GM18519 (cell line): ENCODE measurements around the gene EHBP1L1.

ENCODE experiments used
- ATAC-seq: cut with Tn5 transposase; IDR thresholded peaks from one replicate; pipeline ENCODE4 v1.9.1; 2021; ENCODE audit warnings: mild to moderate bottlenecking, moderate library complexity; ENCODE audit not compliant: unreplicated experiment, low FRiP score

EHBP1L1 gene

DNA sequence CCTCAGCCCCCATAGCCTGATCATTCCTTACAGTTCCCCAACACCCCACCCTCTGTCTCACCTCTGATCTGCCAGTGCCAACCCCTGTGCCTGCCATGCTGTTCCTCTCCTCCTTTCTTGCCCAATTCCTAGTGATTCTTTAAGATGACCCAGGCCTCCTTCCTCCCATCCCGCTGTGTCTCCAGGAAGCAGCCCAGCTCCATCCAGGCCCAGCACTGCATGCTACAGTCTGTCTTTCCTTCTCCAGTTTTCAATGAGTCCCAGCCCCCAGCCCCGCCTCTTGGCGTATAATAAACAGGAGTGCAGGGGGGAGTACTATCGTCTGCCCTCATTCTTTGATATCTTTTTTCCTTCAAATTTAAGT lies 30.0 kb upstream of the EHBP1L1 start:
- ATAC-seq: no peak

DNA sequence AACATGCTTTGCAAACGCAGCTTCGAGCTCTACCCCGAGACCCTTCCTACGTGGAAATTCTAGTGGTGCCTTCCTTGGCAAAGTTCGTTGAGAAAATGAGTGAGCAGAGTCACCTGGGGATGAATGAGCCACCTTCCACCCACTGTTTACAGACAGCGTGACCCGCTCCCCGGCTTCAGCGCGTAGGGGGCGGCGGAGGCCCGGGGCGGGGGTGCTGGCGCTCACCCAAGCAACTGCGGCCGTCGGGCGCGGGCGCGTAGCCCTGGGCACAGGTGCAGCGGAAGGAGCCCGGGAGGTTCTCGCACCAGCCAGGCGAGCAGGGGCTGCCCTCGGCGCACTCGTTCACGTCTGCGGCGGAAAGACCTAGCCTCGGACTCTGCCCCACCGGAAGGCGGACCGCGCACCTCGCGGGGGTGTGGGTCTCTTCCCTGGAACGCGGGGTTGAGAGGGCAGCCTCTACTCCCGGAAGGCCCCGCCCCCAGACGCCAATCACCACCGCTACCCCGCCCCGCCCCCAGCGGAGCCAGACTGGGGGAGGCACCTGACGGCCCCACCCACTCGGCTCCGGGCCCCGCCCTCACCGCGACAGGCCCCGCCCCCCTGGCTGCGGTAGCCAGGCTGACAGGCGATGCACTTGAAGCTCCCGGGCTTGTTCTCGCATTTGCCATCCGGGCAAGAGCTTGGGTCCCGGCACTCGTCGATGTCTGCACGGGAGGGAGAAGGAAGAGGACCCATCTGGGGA lies 29.5 kb upstream of the EHBP1L1 start:
- ATAC-seq: no peak

DNA sequence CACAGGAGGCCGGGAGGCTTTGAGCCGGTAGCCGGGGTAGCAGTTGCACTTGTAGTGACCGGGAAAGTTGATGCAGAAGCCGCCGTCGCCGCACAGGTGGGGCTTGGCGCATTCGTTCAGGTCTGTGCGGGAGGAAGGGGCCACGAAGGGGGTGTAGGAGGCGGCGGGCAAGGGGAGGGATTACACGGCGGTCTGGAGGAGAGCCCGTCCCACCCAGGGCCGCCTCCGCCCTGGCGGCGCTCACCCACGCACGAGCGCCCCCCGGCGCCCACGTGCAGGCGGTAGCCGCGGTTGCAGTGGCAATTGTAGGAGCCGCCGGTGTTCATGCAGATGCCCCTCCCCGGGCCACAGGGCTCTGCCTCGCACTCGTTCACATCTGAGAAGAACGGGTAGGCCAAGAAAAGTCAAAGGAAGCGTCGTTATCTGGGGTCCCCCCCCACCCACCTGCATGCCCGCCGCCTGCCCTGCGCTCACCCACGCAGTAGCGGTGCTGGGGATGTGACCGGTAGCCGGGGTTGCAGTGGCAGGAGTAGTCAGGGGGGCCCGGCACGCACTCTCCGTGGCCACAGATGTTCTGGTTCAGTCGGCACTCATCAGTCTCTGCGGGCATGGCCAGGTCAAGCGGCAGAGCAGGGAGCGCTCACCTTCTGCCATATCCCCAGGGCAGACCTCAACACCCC lies 28.3 kb upstream of the EHBP1L1 start:
- ATAC-seq: no peak

DNA sequence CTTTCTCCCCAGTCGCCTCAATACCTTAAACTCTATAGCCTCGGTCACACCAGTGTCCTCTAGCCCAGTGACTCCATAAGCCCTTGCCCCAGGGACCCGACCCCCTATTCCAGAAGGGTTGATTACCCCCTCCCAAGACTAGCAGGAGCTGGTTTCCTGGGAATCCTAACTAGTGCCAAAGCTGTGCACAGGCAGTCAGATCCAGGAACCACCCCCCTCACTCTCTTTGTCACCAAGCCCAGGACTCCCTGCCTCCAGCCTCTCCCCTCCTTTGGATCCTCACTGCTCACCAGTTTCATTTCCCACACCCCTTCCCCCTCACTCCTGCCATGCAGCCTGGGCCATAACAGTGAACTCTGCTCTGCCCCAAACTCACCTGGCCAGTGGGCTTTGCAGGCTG lies 27.5 kb upstream of the EHBP1L1 start:
- no peak for ATAC-seq

DNA sequence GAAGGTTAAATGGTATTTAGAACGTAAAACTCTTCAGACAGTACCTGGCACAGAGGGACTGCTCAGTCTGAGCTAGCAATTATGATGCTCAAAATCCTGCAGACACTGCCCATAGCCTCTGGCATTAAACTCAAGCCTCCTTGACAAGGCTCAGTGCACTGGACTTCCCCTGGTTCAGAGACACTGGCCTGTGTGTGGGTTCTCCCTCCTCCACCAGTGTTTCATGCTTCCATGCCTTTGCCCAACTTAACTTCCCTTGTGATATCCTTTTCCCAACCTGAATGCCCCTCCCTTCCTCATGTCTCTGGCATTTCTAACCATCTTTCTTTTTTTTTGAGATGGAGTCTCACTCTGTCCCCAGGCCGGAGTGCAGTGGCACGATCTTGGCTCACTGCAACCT lies 26.8 kb upstream of the EHBP1L1 start:
- ATAC-seq: no peak

DNA sequence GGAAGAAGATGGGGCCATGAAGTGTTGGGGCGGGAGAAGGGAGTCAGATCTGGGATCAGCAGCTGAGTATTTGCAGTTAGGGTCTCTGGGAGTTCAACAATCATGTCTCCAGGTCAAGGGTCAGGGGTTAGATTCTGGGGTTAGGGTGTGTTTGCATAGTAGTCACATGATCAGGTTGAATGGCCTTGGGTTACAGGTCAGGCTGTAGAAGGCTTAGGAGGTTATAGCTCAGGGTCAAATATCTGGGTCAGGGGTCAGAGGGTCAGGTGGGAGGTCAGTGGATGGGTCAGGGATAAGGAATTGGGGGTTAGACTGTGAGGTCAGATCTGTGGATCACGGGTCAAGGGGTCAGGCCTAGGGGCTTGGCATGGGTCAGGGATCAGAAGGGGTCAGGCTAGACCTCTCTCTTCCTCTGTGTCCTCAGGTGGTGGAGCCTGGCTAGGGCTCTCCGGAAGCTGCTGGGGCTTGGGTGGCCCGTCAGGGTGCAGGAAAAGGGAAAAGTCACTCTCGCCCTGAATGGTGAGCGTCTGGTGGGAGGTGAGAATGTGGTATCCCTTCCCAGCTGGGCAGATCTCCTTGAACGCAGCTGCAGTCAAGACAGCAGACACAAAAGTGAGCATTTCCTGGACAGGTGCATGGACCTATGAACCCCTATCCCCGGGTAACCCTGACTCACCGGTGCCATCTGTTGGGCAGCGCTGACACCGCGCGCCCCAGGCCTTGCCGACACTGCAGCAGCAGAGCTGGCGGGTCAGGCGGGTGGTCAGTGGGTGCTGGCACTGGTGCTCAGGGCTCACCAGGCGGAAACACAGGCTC lies 24.1 kb upstream of the EHBP1L1 start:
- no peak for ATAC-seq

DNA sequence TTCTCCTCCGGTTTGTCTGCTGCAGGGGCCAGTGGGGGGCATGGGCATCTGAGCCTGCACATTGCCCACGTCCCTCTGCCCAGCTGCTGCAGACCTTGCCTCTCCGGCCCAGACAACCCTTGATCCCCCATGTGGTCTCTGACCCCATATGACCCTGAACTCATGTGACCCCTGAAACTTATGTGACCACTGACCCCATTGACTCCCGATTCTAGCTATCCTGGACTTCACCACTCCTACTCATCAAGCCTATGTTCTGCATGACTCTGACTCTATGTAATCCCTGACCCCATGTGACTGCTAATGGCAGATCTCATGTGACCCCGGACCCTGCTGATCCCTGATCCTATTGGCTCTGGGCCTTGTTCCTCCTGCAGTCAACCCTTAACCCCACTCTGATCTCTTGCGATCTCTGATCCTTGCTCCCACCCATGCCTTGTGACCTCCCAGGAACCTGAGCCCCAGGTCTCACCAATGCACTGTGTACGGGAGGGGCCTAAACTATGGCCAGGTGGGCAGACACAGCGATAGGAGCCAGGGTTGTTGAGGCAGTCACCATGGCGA lies 23.4 kb upstream of the EHBP1L1 start:
- ATAC-seq: no peak

DNA sequence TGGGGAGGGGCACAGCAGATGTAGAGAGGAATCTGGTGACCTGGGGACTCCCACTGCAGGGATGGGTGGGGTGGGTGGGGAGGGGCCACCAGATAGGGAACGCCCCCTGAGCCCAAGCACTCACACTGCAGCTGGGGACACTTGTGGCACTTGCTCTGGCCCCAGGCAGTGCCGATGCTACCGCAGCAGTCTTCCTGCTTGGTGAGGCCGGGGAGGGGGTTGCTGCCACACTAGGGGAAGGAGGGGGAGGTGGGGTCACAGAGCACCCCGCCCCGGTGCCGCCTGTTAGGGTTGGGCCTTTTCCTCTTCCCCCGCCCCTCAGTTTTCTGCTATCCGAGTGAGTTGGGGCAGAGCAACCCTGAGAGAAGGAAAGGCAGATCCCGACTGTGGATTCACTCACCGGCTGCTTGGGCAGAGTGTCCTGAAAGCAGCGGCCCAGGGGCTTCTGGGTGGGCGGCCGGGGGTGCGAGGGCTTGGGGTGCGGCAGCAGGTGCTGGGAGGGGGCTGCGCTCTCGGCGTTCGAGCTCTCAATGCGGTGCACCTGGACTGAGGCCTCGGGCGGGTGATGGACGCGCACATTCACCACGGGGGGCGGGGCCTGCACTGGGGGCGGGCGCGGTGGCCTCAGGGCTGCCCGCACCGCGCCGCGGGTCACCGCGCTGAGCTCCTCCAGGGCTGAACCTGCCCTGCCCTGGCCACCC lies 22.4 kb upstream of the EHBP1L1 start:
- ATAC-seq: no peak

DNA sequence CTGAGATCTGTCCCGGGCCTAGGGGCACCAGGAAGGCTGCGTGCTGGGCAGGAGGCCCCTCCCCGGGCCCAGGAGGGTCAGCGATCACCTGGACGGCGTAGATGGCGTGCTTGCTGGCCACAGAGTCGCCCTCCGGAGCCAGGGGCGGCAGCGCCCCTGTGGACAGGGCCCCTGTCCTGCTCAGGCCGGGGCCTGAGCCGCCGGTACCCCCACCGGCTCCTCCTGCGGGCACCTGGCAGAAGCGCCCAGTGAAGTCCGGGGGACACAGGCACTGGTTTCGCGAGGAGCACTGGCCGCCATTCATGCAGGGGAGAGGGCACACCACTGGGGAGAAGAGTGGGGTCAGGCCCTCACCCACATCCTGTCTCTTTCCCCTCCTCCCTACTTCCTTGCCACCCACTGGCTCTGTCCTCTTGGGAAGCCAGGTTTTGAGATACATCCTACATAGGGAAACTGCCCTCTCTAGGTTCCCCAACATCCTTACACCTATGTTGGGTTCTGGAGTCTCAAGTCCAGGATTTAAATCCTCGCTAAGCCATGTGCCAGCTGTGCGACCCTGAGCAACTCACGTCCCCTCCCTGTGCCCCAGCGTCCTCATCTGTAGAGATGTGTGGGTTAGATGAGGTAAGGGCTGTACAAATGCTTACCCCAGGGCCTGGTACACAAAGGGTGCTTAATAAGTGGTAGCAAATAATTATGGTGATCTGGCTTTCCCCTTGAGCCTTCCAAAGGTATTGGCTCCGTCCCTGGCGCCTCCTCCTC lies 21.6 kb upstream of the EHBP1L1 start:
- ATAC-seq: no peak

DNA sequence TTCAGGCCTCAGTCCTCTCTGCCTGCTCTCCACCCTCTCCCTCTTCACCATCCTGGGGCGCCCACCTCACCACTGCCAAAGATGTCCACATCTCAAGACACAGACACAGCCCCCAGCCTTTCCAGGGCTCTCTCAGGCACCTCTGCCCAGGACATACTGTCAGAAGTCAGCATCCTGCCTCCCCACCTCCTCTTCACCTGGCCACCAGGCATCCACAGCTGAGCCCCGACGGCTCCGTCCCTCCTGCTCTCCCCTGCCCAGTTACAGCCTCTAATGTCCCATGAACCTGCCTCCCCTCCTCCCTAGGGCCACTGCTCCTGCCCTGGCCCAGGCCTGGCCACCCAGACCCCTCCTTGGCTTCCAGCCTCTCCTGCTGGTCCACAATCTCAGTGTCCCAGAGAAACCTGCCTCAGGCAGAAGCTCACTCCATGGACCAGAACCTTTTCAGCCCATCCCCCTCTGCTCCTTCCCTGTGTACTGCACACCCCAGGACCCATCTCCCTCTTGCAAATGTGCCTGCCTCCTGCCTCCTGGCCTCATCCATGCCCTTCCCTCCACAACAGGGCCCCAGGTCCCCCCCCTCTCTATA lies 20.9 kb upstream of the EHBP1L1 start:
- no peak for ATAC-seq

DNA sequence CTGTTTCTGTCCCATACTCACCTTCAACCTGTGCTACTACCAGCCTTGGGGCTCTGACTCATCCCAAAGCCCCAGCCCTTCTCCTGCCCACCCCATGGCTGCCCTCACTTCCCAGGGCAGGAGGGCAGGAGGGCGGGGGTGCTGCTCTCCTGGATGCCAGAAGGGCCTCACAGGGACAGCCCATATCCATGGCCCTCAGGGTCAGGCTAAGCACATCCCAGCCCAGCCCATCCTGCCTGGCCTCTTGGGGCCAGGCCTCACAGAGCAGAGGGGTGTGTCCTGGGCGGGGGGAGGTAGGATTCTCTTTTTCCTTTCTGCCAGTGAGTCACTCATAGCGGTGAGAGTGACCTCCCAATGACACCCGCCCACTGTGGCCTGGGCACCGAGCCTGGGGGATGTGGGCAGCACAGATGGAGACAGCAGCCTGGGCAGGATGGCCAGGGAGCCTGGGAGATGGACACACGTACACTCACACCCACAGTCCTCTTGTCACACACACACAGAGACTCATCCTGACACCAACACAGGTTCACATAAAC lies 20.1 kb upstream of the EHBP1L1 start:
- no peak for ATAC-seq

DNA sequence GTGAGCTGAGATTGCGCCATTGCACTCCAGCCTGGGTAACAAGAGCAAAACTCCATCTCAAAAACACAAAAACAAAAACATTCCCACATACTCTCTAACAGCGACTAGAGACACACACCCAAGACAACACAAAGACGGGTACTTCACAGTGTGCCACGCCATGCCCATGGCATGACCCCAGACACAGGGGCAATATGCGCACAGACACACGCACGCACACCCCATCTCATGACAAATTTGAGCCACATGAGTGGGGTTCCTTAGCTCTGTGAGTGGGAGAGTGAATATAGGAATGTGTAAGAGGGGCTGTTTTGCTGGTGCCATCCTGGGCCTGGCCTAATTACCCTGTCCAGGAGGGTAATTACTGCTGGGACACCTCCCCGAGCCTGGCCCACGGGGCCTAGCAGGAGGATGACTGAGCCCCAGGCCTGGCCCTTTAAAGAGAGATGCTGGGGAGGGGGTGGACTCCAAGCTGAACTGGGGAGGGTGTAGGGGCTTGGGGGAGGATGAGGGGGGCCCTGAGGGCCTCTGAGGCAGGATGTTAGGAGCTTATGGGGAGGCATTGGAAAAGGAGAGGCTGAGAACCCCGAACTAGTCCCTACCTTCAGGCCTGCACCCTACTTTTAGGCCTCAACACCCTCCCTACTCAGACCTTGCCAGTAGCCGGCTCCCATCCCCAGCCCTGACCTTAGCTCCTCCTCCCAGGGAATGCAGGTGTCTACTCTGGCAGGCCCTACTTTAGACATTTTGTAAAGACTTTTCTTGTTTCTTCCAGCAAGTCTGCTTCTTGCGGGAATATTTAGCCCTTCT lies 19.2 kb upstream of the EHBP1L1 start:
- ATAC-seq: no peak

DNA sequence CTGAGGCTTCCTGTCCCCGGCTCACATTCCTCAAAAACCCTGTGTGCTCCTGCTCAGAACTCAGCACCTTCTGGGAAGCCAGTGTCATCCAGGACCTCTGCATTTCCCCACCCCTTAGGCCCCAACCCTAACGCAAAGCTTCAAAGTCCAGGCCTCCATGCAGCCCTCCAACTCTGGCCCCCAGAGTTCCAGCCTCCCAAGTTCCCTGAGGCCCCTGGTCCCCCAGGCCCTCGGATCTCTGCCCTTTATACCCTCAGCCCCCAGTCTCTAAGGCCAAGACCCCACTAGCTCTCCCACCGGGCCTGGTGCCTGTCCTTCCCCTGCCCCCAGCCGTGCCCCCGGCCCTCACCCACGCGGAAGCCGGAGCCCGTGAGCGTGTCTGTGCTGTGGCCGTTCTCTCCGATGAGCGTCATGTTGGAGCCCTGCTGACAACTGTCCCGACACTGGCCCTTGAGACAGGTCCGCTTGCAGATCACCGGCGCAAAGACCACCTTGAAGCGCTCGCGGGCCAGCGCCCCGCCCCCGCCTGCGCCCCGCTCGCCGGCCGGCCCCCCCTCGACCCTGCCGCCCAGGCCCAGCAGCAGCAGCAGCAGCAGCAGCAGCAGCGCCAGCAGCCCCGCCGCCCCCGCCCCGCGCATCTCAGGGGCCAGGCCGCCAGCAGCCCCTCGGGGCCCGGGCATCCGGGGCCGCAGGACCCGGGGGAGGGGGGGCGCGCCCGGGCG lies 18.4 kb upstream of the EHBP1L1 start:
- ATAC-seq: no peak

DNA sequence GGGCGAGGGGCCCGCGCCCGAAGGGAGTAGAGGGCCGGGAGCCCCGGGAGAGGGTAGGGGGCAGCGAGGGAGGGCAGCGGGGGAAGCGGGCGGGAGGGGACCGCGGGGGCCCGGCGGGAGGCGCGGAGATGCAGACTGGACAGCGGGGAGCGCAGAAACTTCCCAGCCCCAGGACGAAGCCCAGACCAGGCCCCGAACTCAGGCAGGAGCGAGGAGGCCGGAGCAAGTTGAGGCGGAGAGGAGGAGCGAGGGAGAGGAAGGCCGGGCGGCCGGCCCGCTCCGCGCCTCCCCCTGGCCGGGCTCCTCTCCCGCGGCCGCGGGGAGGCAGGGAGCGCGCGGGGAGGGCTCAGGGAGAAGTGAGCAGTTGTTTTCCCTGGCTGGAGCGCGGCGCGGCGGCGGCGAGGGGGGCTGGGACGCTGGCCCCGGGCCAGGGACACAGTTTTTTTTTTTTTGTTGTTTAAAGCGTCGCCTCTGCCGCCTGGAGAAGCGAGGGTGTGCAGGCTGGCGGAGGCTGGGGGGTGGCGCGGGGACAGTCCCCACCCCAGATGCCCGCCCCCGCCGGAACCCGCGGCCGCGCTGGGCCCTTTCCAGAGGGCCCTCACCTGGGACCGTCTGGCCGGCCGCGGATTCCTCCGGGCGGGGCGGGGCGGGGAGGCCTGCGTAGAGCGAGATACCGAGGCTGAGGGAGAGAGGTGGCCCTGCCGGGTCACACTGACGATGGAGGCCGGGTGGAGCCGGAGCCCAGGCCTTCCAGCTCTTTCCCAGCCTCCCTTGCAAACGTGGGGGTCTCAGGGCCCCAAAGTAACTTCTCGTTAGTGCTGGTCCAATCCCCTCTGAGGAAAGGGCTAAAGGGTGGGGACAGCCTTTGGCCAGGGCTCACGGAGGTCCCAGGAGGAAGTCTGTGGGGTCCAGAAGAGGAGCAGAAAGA lies 17.6 kb upstream of the EHBP1L1 start, which contains the start of gene LTBP3:
TSS of gene LTBP3 (minus strand) at position 358 of the 928 bp plus-strand sequence. CDS start 400 bp downstream, outside the sequence.
- no peak for ATAC-seq

DNA sequence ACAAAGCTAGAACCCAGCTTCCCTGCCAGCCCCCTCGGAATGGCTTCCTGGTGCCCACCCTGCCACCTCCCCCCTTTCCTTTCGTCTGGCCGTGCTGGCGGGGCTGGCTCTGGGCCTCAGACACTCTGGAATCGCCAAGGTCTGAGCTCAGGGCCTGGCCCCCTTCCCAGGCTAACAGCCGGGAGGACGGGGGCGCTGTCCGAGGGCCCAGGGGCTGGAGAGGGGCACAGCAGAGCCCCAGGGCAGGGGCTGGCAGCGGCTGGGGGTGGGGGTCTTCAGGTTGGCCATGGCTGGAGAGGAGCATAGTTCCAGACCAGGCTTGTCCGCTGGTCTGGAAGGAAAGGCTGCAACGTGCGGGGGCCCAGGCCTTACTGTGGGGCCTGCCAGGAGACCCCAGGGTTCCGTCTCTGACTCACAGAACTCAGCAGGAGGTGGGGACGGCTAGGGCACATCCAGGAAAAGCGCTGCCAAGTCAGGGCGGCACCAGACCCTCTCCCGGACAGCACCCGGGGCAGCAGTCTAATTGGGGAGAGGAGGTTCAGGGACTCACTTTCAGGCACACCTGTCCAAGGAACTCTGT lies 16.8 kb upstream of the EHBP1L1 start:
- no peak for ATAC-seq

DNA sequence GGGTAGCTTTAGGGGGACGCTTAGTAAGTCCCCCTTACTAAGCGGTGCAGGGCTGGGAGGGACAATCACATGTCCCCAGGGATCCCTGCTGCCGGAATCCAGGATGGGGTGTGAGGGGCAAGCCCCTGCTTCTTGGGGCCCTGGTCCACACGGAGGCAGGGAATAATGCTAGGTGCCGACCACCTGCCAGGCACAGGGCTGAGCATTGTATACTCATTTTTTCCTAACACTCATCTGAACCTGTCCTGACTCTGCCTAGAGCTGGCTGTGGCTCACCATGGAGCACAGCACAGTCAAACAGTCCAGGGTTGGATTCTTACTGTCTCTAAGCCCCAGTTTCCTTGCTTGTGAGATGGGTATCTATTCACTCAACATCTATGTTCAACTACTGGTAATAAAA lies 16.3 kb upstream of the EHBP1L1 start:
- no peak for ATAC-seq
